HepG2 (cell line): ENCODE results near the gene RCN1. TPM values are rescaled to one million over a fixed set of nuclear protein-coding genes. Genes with fewer than 3 reads are reported as not detected.

Source experiments
- BORCS8-MEF2B ChIP-seq: sonication (generic); formaldehyde crosslinking; IDR thresholded peaks from 2 replicates; pipeline ENCODE4 v1.8.0; 2022; ENCODE audit warnings: mild to moderate bottlenecking, missing genetic modification reagents
- CBFB ChIP-seq: sonication (generic); formaldehyde crosslinking; IDR thresholded peaks from 2 replicates; pipeline ENCODE4 v1.4.0; 2020; ENCODE audit warnings: missing genetic modification reagents
- FOSL1 ChIP-seq: sonication (generic); formaldehyde crosslinking; IDR thresholded peaks from 2 replicates; pipeline ENCODE4 v1.9.0; 2021; ENCODE audit warnings: missing genetic modification reagents, borderline replicate concordance
- FOSL2 ChIP-seq: sonication (generic); formaldehyde crosslinking; IDR thresholded peaks from 2 replicates; pipeline ENCODE4 v1.4.0; 2020; ENCODE audit warnings: missing genetic modification reagents
- GABPB1 ChIP-seq: IDR thresholded peaks from 2 replicates; pipeline ENCODE4 v1.6.1; 2016; ENCODE audit warnings: mild to moderate bottlenecking, missing genetic modification reagents, moderate library complexity, missing compliant biosample characterization
- GTF2F1 ChIP-seq: fragments of 150-350 bp; IDR thresholded peaks from 2 replicates; pipeline ENCODE4 v1.6.1; 2014; ENCODE audit warnings: low read length
- IKZF4 ChIP-seq: sonication (generic); formaldehyde crosslinking; IDR thresholded peaks from 2 replicates; pipeline ENCODE4 v1.5.1; 2020; ENCODE audit warnings: borderline replicate concordance, mild to moderate bottlenecking, low read depth, missing genetic modification reagents; ENCODE audit errors: not compliant biosample characterization
- JUND ChIP-seq: sonication (generic); formaldehyde crosslinking; IDR thresholded peaks from 2 replicates; pipeline ENCODE4 v1.8.0; 2022; ENCODE audit warnings: mild to moderate bottlenecking, missing genetic modification reagents
- KLF12 ChIP-seq: sonication (generic); formaldehyde crosslinking; IDR thresholded peaks from 2 replicates; pipeline ENCODE4 v1.4.0; 2020; ENCODE audit warnings: missing genetic modification reagents, borderline replicate concordance
- PAX8 ChIP-seq: sonication (generic); formaldehyde crosslinking; IDR thresholded peaks from 2 replicates; pipeline ENCODE4 v1.8.0; 2022; ENCODE audit warnings: mild to moderate bottlenecking, missing genetic modification reagents, borderline replicate concordance
- RBAK ChIP-seq: sonication (generic); formaldehyde crosslinking; IDR thresholded peaks from 2 replicates; pipeline ENCODE4 v1.5.1; 2020; ENCODE audit warnings: mild to moderate bottlenecking, missing genetic modification reagents
- TOPORS ChIP-seq: sonication (generic); formaldehyde crosslinking; IDR thresholded peaks from 2 replicates; pipeline ENCODE4 v1.8.0; 2023; ENCODE audit warnings: mild to moderate bottlenecking, missing genetic modification reagents
- XBP1 ChIP-seq: sonication (generic); formaldehyde crosslinking; IDR thresholded peaks from 2 replicates; pipeline ENCODE4 v1.5.0; 2020; ENCODE audit warnings: missing genetic modification reagents
- ZNF550 ChIP-seq: sonication (generic); formaldehyde crosslinking; IDR thresholded peaks from 2 replicates; pipeline ENCODE4 v1.4.0; 2020; ENCODE audit warnings: mild to moderate bottlenecking, missing genetic modification reagents, borderline replicate concordance
- ZNF652 ChIP-seq: IDR thresholded peaks from 2 replicates; pipeline ENCODE4 v1.6.1; 2016; ENCODE audit warnings: low read depth, borderline replicate concordance
- polyA plus RNA-seq, 8 experiments: library from polyadenylated mRNA; depleted of rRNA in 3 of 8; stranded (reverse) in 7 of 8; unstranded in 1 of 8; fragments of >200 nt; fragmentation: Illumina TruSeq in 4 of 8; extraction: Trizol in 4 of 8; gene quantifications; 2 replicates each; pipeline versions ENCODE4 v1.2.1 to v1.2.3, GENCODE V29; 2011 to 2016; ENCODE audit warnings: low read depth in 4 of 8, missing spikeins in 1 of 8, mixed read lengths in 1 of 8; ENCODE audit not compliant: insufficient read depth in 1 of 8
- total RNA-seq, 5 experiments: library from RNA; depleted of rRNA; stranded (reverse); fragments of >200 nt; fragmentation: Illumina TruSeq; extraction: Trizol; gene quantifications; 2 replicates each; pipeline ENCODE4 v1.2.3, GENCODE V29; 2016; ENCODE audit warnings: low read depth in 1 of 5
- TF ChIP-seq, protein P1 (sequence below): sonication (generic); formaldehyde crosslinking; IDR thresholded peaks from 2 replicates; pipeline ENCODE4 v1.4.0; 2020; ENCODE audit warnings: missing genetic modification reagents
- TF ChIP-seq, protein P2 (sequence below): sonication (generic); formaldehyde crosslinking; IDR thresholded peaks from 2 replicates; pipeline ENCODE4 v1.8.1; 2023; ENCODE audit warnings: mild to moderate bottlenecking, missing genetic modification reagents
- TF ChIP-seq, protein P3 (sequence below): sonication (generic); formaldehyde crosslinking; IDR thresholded peaks from 2 replicates; pipeline ENCODE4 v1.4.0; 2020; ENCODE audit warnings: missing genetic modification reagents
- TF ChIP-seq, protein P4 (sequence below): sonication (generic); formaldehyde crosslinking; IDR thresholded peaks from 2 replicates; pipeline ENCODE4 v1.9.0; 2021; ENCODE audit warnings: missing genetic modification reagents, borderline replicate concordance

RCN1 gene
- total and polyA plus RNA-seq, 2 of the 13 experiments (the other 11 are each of a cell fraction or from before 2014, with no cell fraction given) = 22.0 to 28.5 TPM

DNA sequence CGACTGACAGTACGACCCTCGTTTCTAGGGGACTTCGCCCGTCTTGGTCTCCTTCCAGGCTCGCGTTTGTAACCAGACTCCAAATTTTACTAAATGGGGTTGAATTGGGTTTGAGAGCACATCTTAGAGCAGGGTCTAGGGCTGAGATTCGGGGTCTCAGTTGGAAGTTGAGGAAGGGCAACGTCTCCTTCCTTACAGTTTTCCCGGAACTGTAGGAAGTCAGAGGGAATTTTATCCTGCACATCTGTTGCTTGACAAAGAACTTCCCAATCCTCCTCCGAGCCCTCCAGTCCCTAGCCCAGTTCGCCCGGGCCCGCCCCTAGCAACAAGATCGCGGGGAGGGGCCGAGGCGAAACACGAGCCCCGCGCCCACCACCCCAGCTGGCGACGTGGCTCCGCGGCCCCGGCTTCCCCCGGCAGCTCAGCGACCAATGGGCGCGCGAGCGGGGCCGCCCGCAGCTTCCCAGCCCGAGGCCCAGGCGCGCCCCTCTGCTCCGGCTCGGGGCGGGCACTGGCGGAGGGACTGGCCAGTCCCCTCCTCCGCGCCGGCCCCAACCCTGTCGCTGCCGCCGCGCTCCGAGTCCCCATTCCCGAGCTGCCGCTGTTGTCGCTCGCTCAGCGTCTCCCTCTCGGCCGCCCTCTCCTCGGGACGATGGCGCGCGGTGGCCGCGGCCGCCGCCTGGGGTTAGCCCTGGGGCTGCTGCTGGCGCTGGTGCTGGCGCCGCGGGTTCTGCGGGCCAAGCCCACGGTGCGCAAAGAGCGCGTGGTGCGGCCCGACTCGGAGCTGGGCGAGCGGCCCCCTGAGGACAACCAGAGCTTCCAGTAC, at the start of gene RCN1 (continued):
- TF ChIP-seq, protein P1, sequence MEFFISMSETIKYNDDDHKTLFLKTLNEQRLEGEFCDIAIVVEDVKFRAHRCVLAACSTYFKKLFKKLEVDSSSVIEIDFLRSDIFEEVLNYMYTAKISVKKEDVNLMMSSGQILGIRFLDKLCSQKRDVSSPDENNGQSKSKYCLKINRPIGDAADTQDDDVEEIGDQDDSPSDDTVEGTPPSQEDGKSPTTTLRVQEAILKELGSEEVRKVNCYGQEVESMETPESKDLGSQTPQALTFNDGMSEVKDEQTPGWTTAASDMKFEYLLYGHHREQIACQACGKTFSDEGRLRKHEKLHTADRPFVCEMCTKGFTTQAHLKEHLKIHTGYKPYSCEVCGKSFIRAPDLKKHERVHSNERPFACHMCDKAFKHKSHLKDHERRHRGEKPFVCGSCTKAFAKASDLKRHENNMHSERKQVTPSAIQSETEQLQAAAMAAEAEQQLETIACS = no peak
- TF ChIP-seq ZNF652 (CRISPR knock-in tag) = 0 out of 2 replicates have a peak, but pooled peaks have one; percentile 27
- no peak for TF ChIP-seq IKZF4
- 0 out of 2 replicates have a peak, but pooled peaks have one; percentile 48 for TF ChIP-seq BORCS8-MEF2B (CRISPR knock-in tag)
- TF ChIP-seq GTF2F1 = no peak
- no peak for TF ChIP-seq RBAK
- 0 out of 2 replicates have a peak, but pooled peaks have one; percentile 60 for TF ChIP-seq ZNF550 (CRISPR knock-in tag)
- TF ChIP-seq, protein P2, sequence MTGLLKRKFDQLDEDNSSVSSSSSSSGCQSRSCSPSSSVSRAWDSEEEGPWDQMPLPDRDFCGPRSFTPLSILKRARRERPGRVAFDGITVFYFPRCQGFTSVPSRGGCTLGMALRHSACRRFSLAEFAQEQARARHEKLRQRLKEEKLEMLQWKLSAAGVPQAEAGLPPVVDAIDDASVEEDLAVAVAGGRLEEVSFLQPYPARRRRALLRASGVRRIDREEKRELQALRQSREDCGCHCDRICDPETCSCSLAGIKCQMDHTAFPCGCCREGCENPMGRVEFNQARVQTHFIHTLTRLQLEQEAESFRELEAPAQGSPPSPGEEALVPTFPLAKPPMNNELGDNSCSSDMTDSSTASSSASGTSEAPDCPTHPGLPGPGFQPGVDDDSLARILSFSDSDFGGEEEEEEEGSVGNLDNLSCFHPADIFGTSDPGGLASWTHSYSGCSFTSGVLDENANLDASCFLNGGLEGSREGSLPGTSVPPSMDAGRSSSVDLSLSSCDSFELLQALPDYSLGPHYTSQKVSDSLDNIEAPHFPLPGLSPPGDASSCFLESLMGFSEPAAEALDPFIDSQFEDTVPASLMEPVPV (CRISPR knock-in tag) = no peak
- 0 out of 2 replicates have a peak, but pooled peaks have one; percentile 35 for TF ChIP-seq TOPORS
- TF ChIP-seq GABPB1 (CRISPR knock-in tag) = no peak; the same call in 1 of the 2 replicates
- TF ChIP-seq, protein P3, sequence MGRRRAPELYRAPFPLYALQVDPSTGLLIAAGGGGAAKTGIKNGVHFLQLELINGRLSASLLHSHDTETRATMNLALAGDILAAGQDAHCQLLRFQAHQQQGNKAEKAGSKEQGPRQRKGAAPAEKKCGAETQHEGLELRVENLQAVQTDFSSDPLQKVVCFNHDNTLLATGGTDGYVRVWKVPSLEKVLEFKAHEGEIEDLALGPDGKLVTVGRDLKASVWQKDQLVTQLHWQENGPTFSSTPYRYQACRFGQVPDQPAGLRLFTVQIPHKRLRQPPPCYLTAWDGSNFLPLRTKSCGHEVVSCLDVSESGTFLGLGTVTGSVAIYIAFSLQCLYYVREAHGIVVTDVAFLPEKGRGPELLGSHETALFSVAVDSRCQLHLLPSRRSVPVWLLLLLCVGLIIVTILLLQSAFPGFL (CRISPR knock-in tag) = no peak
- no peak for TF ChIP-seq KLF12
- no peak for TF ChIP-seq FOSL2
- TF ChIP-seq, protein P4, sequence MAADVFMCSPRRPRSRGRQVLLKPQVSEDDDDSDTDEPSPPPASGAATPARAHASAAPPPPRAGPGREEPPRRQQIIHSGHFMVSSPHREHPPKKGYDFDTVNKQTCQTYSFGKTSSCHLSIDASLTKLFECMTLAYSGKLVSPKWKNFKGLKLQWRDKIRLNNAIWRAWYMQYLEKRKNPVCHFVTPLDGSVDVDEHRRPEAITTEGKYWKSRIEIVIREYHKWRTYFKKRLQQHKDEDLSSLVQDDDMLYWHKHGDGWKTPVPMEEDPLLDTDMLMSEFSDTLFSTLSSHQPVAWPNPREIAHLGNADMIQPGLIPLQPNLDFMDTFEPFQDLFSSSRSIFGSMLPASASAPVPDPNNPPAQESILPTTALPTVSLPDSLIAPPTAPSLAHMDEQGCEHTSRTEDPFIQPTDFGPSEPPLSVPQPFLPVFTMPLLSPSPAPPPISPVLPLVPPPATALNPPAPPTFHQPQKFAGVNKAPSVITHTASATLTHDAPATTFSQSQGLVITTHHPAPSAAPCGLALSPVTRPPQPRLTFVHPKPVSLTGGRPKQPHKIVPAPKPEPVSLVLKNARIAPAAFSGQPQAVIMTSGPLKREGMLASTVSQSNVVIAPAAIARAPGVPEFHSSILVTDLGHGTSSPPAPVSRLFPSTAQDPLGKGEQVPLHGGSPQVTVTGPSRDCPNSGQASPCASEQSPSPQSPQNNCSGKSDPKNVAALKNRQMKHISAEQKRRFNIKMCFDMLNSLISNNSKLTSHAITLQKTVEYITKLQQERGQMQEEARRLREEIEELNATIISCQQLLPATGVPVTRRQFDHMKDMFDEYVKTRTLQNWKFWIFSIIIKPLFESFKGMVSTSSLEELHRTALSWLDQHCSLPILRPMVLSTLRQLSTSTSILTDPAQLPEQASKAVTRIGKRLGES = no peak
- peak; percentile 22; the same call in 1 of the 2 replicates for TF ChIP-seq PAX8 (CRISPR knock-in tag)
- no peak for TF ChIP-seq FOSL1
- no peak for TF ChIP-seq XBP1 (CRISPR knock-in tag)
- TF ChIP-seq CBFB (CRISPR knock-in tag) = 0 out of 2 replicates have a peak, but pooled peaks have one; percentile 3
- no peak for TF ChIP-seq JUND
